Panc1 (cell line): Measurements from ENCODE around the gene ZNF609. TPM values are rescaled to one million over a fixed set of nuclear protein-coding genes. Genes with fewer than 3 reads are reported as not detected.

Experiments used
- ATAC-seq: fragments of 200-7000 bp; cut with Tn5 transposase; 2 replicates; pipeline ENCODE4 v1.9.1; 2020; ENCODE audit warnings: mild to moderate bottlenecking, moderate library complexity
- BruUV-seq: library from RNA; stranded (reverse); fragments of 400-500 nt; replicated peaks from 2 replicates; lab custom pipeline; 2021; lab: Mats Ljungman, UMichigan
- CTCF ChIA-PET: fragments of 300-600 bp; sonication (Branson Sonifier 250); formaldehyde crosslinking; loops from one replicate; lab custom pipeline; 2022; ENCODE audit warnings: antibody characterized with exemption; lab: Charles Lee
- POLR2A ChIA-PET: fragments of 300-600 bp; sonication (Branson Sonifier 250); formaldehyde crosslinking; loops from one replicate; lab custom pipeline; 2022; ENCODE audit warnings: antibody characterized with exemption; lab: Charles Lee
- DNase-seq: peaks from one replicate; pipeline ENCODE4 v3.0.0-alpha.2; 2010; ENCODE audit warnings: low read depth, low spot score
- H3K27ac ChIP-seq: 2 replicates; pipeline ENCODE4 v1.5.1; 2011; ENCODE audit warnings: mild to moderate bottlenecking, low read length, inconsistent platforms
- H3K27me3 ChIP-seq: fragments of 200-500 bp; sonication (Bioruptor generic); 2 replicates; pipeline ENCODE4 v1.6.0; 2014; ENCODE audit warnings: low read length, inconsistent platforms; ENCODE audit not compliant: control insufficient read depth, insufficient read depth
- H3K36me3 ChIP-seq: fragments of 200-500 bp; sonication (Bioruptor generic); 2 replicates; pipeline ENCODE4 v1.5.1; 2014; ENCODE audit warnings: inconsistent platforms, mild to moderate bottlenecking, low read length, moderate library complexity; ENCODE audit not compliant: control insufficient read depth, insufficient read depth
- H3K4me1 ChIP-seq: 2 replicates; pipeline ENCODE4 v1.5.1; 2011; ENCODE audit warnings: inconsistent platforms, mild to moderate bottlenecking, low read length, moderate library complexity; ENCODE audit not compliant: control insufficient read depth, insufficient read depth
- H3K4me3 ChIP-seq, 2 experiments: 2 replicates each; pipeline ENCODE4 v1.5.1; 2011 to 2012; ENCODE audit warnings: low read depth in 2 of 2, low read length in 2 of 2, mild to moderate bottlenecking in 2 of 2, inconsistent platforms in 1 of 2, moderate library complexity in 1 of 2
- H3K9me3 ChIP-seq: fragments of 200-500 bp; sonication (Bioruptor generic); 2 replicates; pipeline ENCODE4 v1.5.1; 2014; ENCODE audit warnings: low read depth, mild to moderate bottlenecking, inconsistent platforms, low read length, moderate library complexity; ENCODE audit not compliant: control insufficient read depth, insufficient read depth
- POLR2AphosphoS5 ChIP-seq: IDR thresholded peaks from 2 replicates; pipeline ENCODE4 v1.6.1; 2012; ENCODE audit warnings: mild to moderate bottlenecking, low read depth, low read length, moderate library complexity
- REST ChIP-seq, 2 experiments: IDR thresholded peaks; 2 replicates each; pipeline ENCODE4 v1.6.1; 2011 to 2012; ENCODE audit warnings: low read depth in 2 of 2, control low read depth in 1 of 2, low read length in 1 of 2, mild to moderate bottlenecking in 1 of 2, moderate library complexity in 1 of 2; ENCODE audit not compliant: insufficient read depth in 1 of 2
- SIN3A ChIP-seq: IDR thresholded peaks from 2 replicates; pipeline ENCODE4 v1.6.1; 2012; ENCODE audit warnings: low read depth, mild to moderate bottlenecking, low read length, moderate library complexity, borderline replicate concordance; ENCODE audit not compliant: insufficient read depth
- TCF7L2 ChIP-seq: IDR thresholded peaks from 2 replicates; pipeline ENCODE4 v1.6.1; 2011; ENCODE audit warnings: mild to moderate bottlenecking, low read depth, low read length, inconsistent platforms
- in situ Hi-C: cut with HindIII; loops from 2 replicates; pipeline ENCODE4 v1.10.0; 2016; ENCODE audit warnings: low sequenced_read_pairs, low pct_unique_long_range_greater_than_20kb
- intact Hi-C: fragments of 100-400 bp; cut with micrococcal nuclease; formaldehyde crosslinking; loops from one replicate; pipeline ENCODE4 v1.10.0; 2022; ENCODE audit not compliant: unreplicated experiment
- total RNA-seq: library from RNA; stranded (reverse); gene quantifications from one replicate; pipeline ENCODE4 v1.2.1, GENCODE V29; 2021; ENCODE audit not compliant: unreplicated experiment
- TF ChIP-seq, protein P1 (sequence below): fragments of 450-650 bp; IDR thresholded peaks from 2 replicates; pipeline ENCODE4 v1.5.1; 2017; ENCODE audit warnings: mild to moderate bottlenecking

Gene ZNF609
- total RNA-seq, 1 experiment from 2014 or later = 47.2 TPM

- intact Hi-C loops = no loop called here
These were observed 108.4 kb downstream of the ZNF609 start for GRCh38 chr15:64568765-64569164.

GRCh38 chr15:64571857-64572291, 111.5 kb downstream of the ZNF609 start:
- Histone ChIP-seq H3K36me3 (no peaks in the 10 kb centered on the region), H3K27me3 (no peaks in the 10 kb centered on the region), H3K4me3 (no peak overlapping the region), H3K9me3 (no peaks in the 10 kb centered on the region), H3K4me1 (no peaks in the 10 kb centered on the region), H3K27ac (no peak overlapping the region)
- TF ChIP-seq POLR2AphosphoS5 (no peak), REST (IDR thresholded peaks at IDR 0.05; ENCODE audit: insufficient read depth in 1 of 2, low read depth in 2 of 2, low read length in 1 of 2) (no peak), TCF7L2 (no peak)
- POLR2A ChIA-PET = no interaction called here
- in situ Hi-C loops = no loop called here
- intact Hi-C loops = no loop called here
- BruUV-seq = no TSS peak
- ATAC-seq = no peak
- no peak for DNase-seq
- CTCF ChIA-PET = no interaction called here

More at GRCh38 chr15:64568765-64569164, 108.4 kb downstream of the ZNF609 start:
- Histone ChIP-seq H3K4me3 (no peak overlapping the region), H3K27ac (no peak overlapping the region), H3K4me1 (peaks cover 4% of the 10 kb centered on the region; the same call in 1 of the 2 replicates), H3K36me3 (no peaks in the 10 kb centered on the region), H3K27me3 (no peaks in the 10 kb centered on the region), H3K9me3 (no peaks in the 10 kb centered on the region)
- TF ChIP-seq POLR2AphosphoS5 (no peak), SIN3A (no peak), TCF7L2 (no peak), REST (IDR thresholded peaks at IDR 0.05; ENCODE audit: insufficient read depth in 1 of 2, low read depth in 2 of 2, low read length in 1 of 2) (no peak)
- TF ChIP-seq, protein P1, sequence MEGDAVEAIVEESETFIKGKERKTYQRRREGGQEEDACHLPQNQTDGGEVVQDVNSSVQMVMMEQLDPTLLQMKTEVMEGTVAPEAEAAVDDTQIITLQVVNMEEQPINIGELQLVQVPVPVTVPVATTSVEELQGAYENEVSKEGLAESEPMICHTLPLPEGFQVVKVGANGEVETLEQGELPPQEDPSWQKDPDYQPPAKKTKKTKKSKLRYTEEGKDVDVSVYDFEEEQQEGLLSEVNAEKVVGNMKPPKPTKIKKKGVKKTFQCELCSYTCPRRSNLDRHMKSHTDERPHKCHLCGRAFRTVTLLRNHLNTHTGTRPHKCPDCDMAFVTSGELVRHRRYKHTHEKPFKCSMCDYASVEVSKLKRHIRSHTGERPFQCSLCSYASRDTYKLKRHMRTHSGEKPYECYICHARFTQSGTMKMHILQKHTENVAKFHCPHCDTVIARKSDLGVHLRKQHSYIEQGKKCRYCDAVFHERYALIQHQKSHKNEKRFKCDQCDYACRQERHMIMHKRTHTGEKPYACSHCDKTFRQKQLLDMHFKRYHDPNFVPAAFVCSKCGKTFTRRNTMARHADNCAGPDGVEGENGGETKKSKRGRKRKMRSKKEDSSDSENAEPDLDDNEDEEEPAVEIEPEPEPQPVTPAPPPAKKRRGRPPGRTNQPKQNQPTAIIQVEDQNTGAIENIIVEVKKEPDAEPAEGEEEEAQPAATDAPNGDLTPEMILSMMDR = no peak
- in situ Hi-C loops = no loop called here
- DNase-seq (no peak), ATAC-seq (no peak)
- ChIA-PET POLR2A (no interaction called here), CTCF (no interaction called here)
- no TSS peak for BruUV-seq
